H1 (cell line): ENCODE data around the gene ACAA1. TPM values are rescaled to one million over a fixed set of nuclear protein-coding genes. Genes with fewer than 3 reads are reported as not detected.

ENCODE experiments used
- CTCF ChIA-PET: fragments of 300-600 bp; sonication (Branson Sonifier 250); formaldehyde crosslinking; loops from one replicate; lab custom pipeline; 2021; ENCODE audit not compliant: partially characterized antibody; lab: Charles Lee
- POLR2A ChIA-PET: fragments of 300-600 bp; sonication (Branson Sonifier 250); formaldehyde crosslinking; loops from one replicate; lab custom pipeline; 2021; ENCODE audit warnings: inconsistent platforms; ENCODE audit not compliant: partially characterized antibody; lab: Charles Lee
- DNase-seq, 2 experiments: peaks; one replicate each; pipeline versions ENCODE4 v3.0.0 to v3.0.0-alpha.2; 2010 to 2022; ENCODE audit warnings: low spot score in 2 of 2, low read depth in 1 of 2, mixed read lengths in 1 of 2
- FAIRE-seq: peaks from 2 replicates; lab custom pipeline; 2011; peaks lifted over from hg19 to GRCh38; lab: Jason Lieb, UNC
- H2AFZ ChIP-seq: 2 replicates; pipeline ENCODE4 v1.8.1; 2012; ENCODE audit warnings: low read length, inconsistent platforms
- H2AK5ac ChIP-seq: 2 replicates; pipeline ENCODE4 v1.6.1; 2013; ENCODE audit warnings: low read depth, low read length
- H2BK120ac ChIP-seq: replicated peaks from 2 replicates; pipeline ENCODE3; 2013; ENCODE audit warnings: low read depth, low read length, inconsistent platforms
- H2BK12ac ChIP-seq: 2 replicates; pipeline ENCODE4 v1.6.1; 2013; ENCODE audit warnings: low read depth, low read length
- H2BK15ac ChIP-seq: 2 replicates; pipeline ENCODE4 v1.6.1; 2013; ENCODE audit warnings: low read length
- H2BK20ac ChIP-seq: 2 replicates; pipeline ENCODE4 v1.6.1; 2013; ENCODE audit warnings: low read length
- H2BK5ac ChIP-seq: 2 replicates; pipeline ENCODE4 v1.6.1; 2013; ENCODE audit warnings: low read depth, low read length
- H3K14ac ChIP-seq: 2 replicates; pipeline ENCODE4 v1.6.1; 2013; ENCODE audit warnings: inconsistent platforms; ENCODE audit not compliant: insufficient read length
- H3K18ac ChIP-seq: 2 replicates; pipeline ENCODE4 v1.6.1; 2013; ENCODE audit warnings: low read length; ENCODE audit errors: extremely low read depth
- H3K23ac ChIP-seq: 2 replicates; pipeline ENCODE4 v1.6.1; 2013; ENCODE audit warnings: inconsistent platforms; ENCODE audit not compliant: insufficient read length
- H3K23me2 ChIP-seq: 2 replicates; pipeline ENCODE4 v1.6.1; 2013; ENCODE audit warnings: low read depth, low read length
- H3K27ac ChIP-seq: 2 replicates; pipeline ENCODE4 v1.6.1; 2011; ENCODE audit warnings: low read depth, low read length, inconsistent platforms
- H3K27me3 ChIP-seq, 4 experiments: replicated peaks in 1 of 4; 1 replicate in 1 of 4; 2 replicates in 3 of 4; pipeline versions ENCODE4 v1.6.1 to v1.8.1; 2011 to 2013; ENCODE audit warnings: low read length in 3 of 4, mild to moderate bottlenecking in 3 of 4, inconsistent platforms in 2 of 4, mixed read lengths in 2 of 4, moderate library complexity in 1 of 4; ENCODE audit not compliant: control insufficient read depth in 3 of 4, insufficient read depth in 3 of 4; ENCODE audit errors: extremely low read depth in 1 of 4
- H3K36me3 ChIP-seq, 4 experiments: 2 replicates each; pipeline versions ENCODE4 v1.6.1 to v1.8.1; 2011 to 2013; ENCODE audit warnings: mild to moderate bottlenecking in 4 of 4, low read length in 3 of 4, moderate library complexity in 2 of 4, control low read depth in 1 of 4, inconsistent platforms in 1 of 4; ENCODE audit not compliant: insufficient read depth in 4 of 4, control insufficient read depth in 2 of 4
- H3K4ac ChIP-seq: replicated peaks from 2 replicates; pipeline ENCODE3; 2013; ENCODE audit warnings: low read length, low read depth, mixed read lengths, inconsistent platforms; ENCODE audit not compliant: insufficient read length
- H3K4me1 ChIP-seq, 4 experiments: replicated peaks in 1 of 4; 1 replicate in 1 of 4; 2 replicates in 3 of 4; pipeline versions ENCODE4 v1.6.1 to v1.8.1; 2011 to 2013; ENCODE audit warnings: low read length in 3 of 4, inconsistent platforms in 2 of 4, mixed read lengths in 1 of 4; ENCODE audit not compliant: insufficient read depth in 4 of 4, control insufficient read depth in 3 of 4
- H3K4me2 ChIP-seq, 2 experiments: 2 replicates each; pipeline versions ENCODE4 v1.6.1 to v1.8.1; 2011 to 2013; ENCODE audit warnings: low read depth in 2 of 2, low read length in 2 of 2, control low read depth in 1 of 2, inconsistent platforms in 1 of 2, mild to moderate bottlenecking in 1 of 2; ENCODE audit not compliant: insufficient read depth in 1 of 2
- H3K4me3 ChIP-seq, 4 experiments: fragments of 200-600, 300-600 bp in 1 of 4; sonication (generic), shearing (Covaris generic), sonication (Bioruptor Twin) in 1 of 4; 2 replicates each; pipeline versions ENCODE4 v1.5.1 to v1.8.1; 2011 to 2016; ENCODE audit warnings: low read length in 4 of 4, low read depth in 3 of 4, control low read depth in 2 of 4, inconsistent platforms in 2 of 4, mild to moderate bottlenecking in 2 of 4, mixed read lengths in 1 of 4, moderate library complexity in 1 of 4; ENCODE audit not compliant: insufficient read depth in 2 of 4; ENCODE audit errors: extremely low read depth in 1 of 4
- H3K56ac ChIP-seq: replicated peaks from 2 replicates; pipeline ENCODE3; 2013; ENCODE audit warnings: low read depth, mild to moderate bottlenecking, mixed read lengths, low read length, inconsistent platforms; ENCODE audit not compliant: insufficient read length
- H3K79me1 ChIP-seq: 2 replicates; pipeline ENCODE4 v1.6.1; 2013; ENCODE audit warnings: low read depth, low read length, control low read depth
- H3K79me2 ChIP-seq, 2 experiments: 2 replicates each; pipeline versions ENCODE4 v1.6.1 to v1.8.1; 2012 to 2013; ENCODE audit warnings: low read length in 2 of 2, mild to moderate bottlenecking in 2 of 2, inconsistent platforms in 1 of 2; ENCODE audit not compliant: insufficient read depth in 2 of 2, control insufficient read depth in 1 of 2
- H3K9ac ChIP-seq, 4 experiments: replicated peaks in 1 of 4; 1 replicate in 1 of 4; 2 replicates in 3 of 4; pipeline versions ENCODE4 v1.6.1 to v1.8.1; 2011 to 2013; ENCODE audit warnings: low read depth in 3 of 4, low read length in 3 of 4, control low read depth in 2 of 4, mild to moderate bottlenecking in 2 of 4, moderate library complexity in 2 of 4, inconsistent platforms in 1 of 4; ENCODE audit errors: extremely low read depth in 1 of 4
- H3K9me3 ChIP-seq, 2 experiments: 2 replicates each; pipeline versions ENCODE4 v1.6.1 to v1.8.1; 2012 to 2013; ENCODE audit warnings: mild to moderate bottlenecking in 2 of 2, moderate library complexity in 2 of 2, control low read depth in 1 of 2, inconsistent platforms in 1 of 2, low read depth in 1 of 2, low read length in 1 of 2, mixed read lengths in 1 of 2; ENCODE audit not compliant: insufficient read depth in 2 of 2
- H4K20me1 ChIP-seq, 2 experiments: replicated peaks in 1 of 2; 2 replicates each; pipeline versions ENCODE3 to v1.8.1; 2011 to 2013; ENCODE audit warnings: inconsistent platforms in 2 of 2, low read length in 2 of 2, mild to moderate bottlenecking in 1 of 2; ENCODE audit not compliant: insufficient read depth in 2 of 2, control insufficient read depth in 1 of 2
- H4K5ac ChIP-seq: 2 replicates; pipeline ENCODE4 v1.6.1; 2013; ENCODE audit warnings: low read length, low read depth, mixed read lengths, inconsistent platforms; ENCODE audit not compliant: insufficient read length
- H4K8ac ChIP-seq: 2 replicates; pipeline ENCODE4 v1.8.0; 2013; ENCODE audit warnings: mild to moderate bottlenecking, moderate library complexity, low read length, inconsistent platforms; ENCODE audit not compliant: insufficient read depth; ENCODE audit errors: extremely low read depth
- H4K91ac ChIP-seq: replicated peaks from 2 replicates; pipeline ENCODE3; 2013; ENCODE audit warnings: low read length, mixed read lengths, inconsistent platforms; ENCODE audit not compliant: insufficient read length
- BCL11A ChIP-seq, 2 experiments: IDR thresholded peaks; one replicate each; pipeline ENCODE4 v1.6.1; 2011; ENCODE audit warnings: low read depth in 2 of 2, low read length in 2 of 2, mild to moderate bottlenecking in 2 of 2
- CBX8 ChIP-seq: fragments of 300-800, 300-1000 bp; sonication (generic); IDR thresholded peaks from 2 replicates; pipeline ENCODE4 v1.7.1; 2016; ENCODE audit warnings: low read depth, low read length, borderline replicate concordance
- FOSL1 ChIP-seq: IDR thresholded peaks from 2 replicates; pipeline ENCODE4 v1.6.1; 2011; ENCODE audit warnings: mild to moderate bottlenecking, low read depth, low read length, moderate library complexity; ENCODE audit not compliant: insufficient read depth
- HDAC6 ChIP-seq: IDR thresholded peaks from one replicate; pipeline ENCODE4 v1.7.1; 2012; ENCODE audit warnings: low read depth, mild to moderate bottlenecking, inconsistent platforms, low read length, moderate library complexity
- MAFK ChIP-seq: IDR thresholded peaks from 2 replicates; pipeline ENCODE4 v1.6.1; 2012; ENCODE audit warnings: low read depth, mild to moderate bottlenecking, improper control_type of control experiment, low read length
- PHF8 ChIP-seq: fragments of 200-600 bp; sonication (generic); conservative IDR thresholded peaks from 2 replicates; pipeline ENCODE4 v1.7.1; 2012; ENCODE audit warnings: low read depth, mild to moderate bottlenecking, inconsistent platforms, low read length, moderate library complexity
- SAP30 ChIP-seq: fragments of 300-600 bp; sonication (generic); IDR thresholded peaks from 2 replicates; pipeline ENCODE4 v1.7.1; 2012; ENCODE audit warnings: low read length, moderate library complexity, mild to moderate bottlenecking, inconsistent platforms; ENCODE audit not compliant: insufficient read depth, insufficient replicate concordance
- SIX5 ChIP-seq: IDR thresholded peaks from 2 replicates; pipeline ENCODE4 v1.6.1; 2011; ENCODE audit warnings: mild to moderate bottlenecking, low read depth, low read length
- SRF ChIP-seq: IDR thresholded peaks from 2 replicates; pipeline ENCODE4 v1.6.1; 2011; ENCODE audit warnings: mild to moderate bottlenecking, low read depth, low read length, moderate library complexity
- TBP ChIP-seq: IDR thresholded peaks from 2 replicates; pipeline ENCODE4 v1.6.1; 2011; ENCODE audit warnings: low read depth, low read length, improper control_type of control experiment
- WGBS, 2 experiments: shearing (Covaris generic) in 1 of 2; methylation state at CpG; one replicate each; pipeline versions ENCODE4 v1.1.6 to v1.1.7; 2013 to 2015; ENCODE audit warnings: low lambda C conversion rate in 2 of 2, mixed read lengths in 2 of 2, inconsistent platforms in 1 of 2, low coverage in 1 of 2, missing lambda C conversion rate in 1 of 2; ENCODE audit not compliant: insufficient replicate concordance in 2 of 2, insufficient coverage in 1 of 2, insufficient read length in 1 of 2; ENCODE audit errors: extremely low coverage in 1 of 2, missing lambda C conversion rate in 1 of 2; 5-methylcytosine and 5-hydroxymethylcytosine counted together
- polyA plus RNA-seq, 7 experiments: library from polyadenylated mRNA; depleted of rRNA in 3 of 7; stranded (reverse) in 5 of 7; unstranded in 2 of 7; fragments of >200 nt in 5 of 7; fragments of 200-250 nt in 2 of 7; gene quantifications; 1 replicate in 5 of 7; 2 replicates in 1 of 7; 4 replicates in 1 of 7; pipeline versions ENCODE4 v1.2.1 to v1.2.3, GENCODE V29; 2011 to 2013; ENCODE audit warnings: missing spikeins in 2 of 7, mixed read lengths in 2 of 7
- total RNA-seq: library from RNA; stranded (reverse); fragmentation: NEBNext Ultra II Directional; extraction: Animal tissue kit (Norgen Biotek cat#: 25700); gene quantifications from 2 replicates; pipeline ENCODE4 v1.2.1, GENCODE V29; 2021

ACAA1 gene
- total and polyA plus RNA-seq, 2 of the 8 experiments (the other 6 are each of a cell fraction or from before 2014, with no cell fraction given) = 23.1 to 34.8 TPM

GRCh38 chr3:38133557-38134405, 3.1 kb downstream of the ACAA1 start:
- Histone ChIP-seq H2BK20ac (no peak overlapping the region), H4K91ac (no peak overlapping the region), H3K79me2 (peaks cover 0 to 5% of the 10 kb centered on the region in 2 experiments; a peak in 1 of 4 replicates), H2BK15ac (no peak overlapping the region), H3K4ac (no peak overlapping the region), H2BK12ac (no peak overlapping the region), H3K9ac (no peak overlapping the region), H3K18ac (no peak overlapping the region), H4K8ac (no peak overlapping the region), H3K9me3 (no peaks in the 10 kb centered on the region), H2BK120ac (no peak overlapping the region), H3K4me1 (peaks cover 4 to 13% (median 9%) of the 10 kb centered on the region in 4 experiments), H4K20me1 (peaks cover 6 to 7% of the 10 kb centered on the region in 2 experiments), H3K4me3 (no peak overlapping the region), H2BK5ac (no peak overlapping the region), H2AK5ac (no peak overlapping the region), H3K14ac (no peak overlapping the region), H3K36me3 (peaks cover 6 to 32% (median 16%) of the 10 kb centered on the region in 4 experiments), H3K27ac (no peak overlapping the region), H4K5ac (no peak overlapping the region), H3K56ac (no peak overlapping the region), H3K79me1 (no peaks in the 10 kb centered on the region; the same call in 1 of the 2 replicates), H3K4me2 (no peak overlapping the region)
- no peak for DNase-seq
- ChIA-PET CTCF (interaction anchor here (0.5 to 9.6 kb wide), 10 partner anchors 15 to 528 kb away, joined by 3 to 105 read pairs (median 5); partner anchors contain the start of gene SLC22A14), POLR2A (interaction anchor here (1.4 kb wide), 1 partner anchor 13 kb away, joined by 4 read pairs; no protein-coding TSS in a partner anchor)
- 90% methylated on average over 10 of the region's 10 CpGs; no CpG with 5 or more reads in 1 of the 2 experiments for WGBS, 2 experiments
- TF ChIP-seq MAFK (no peak), PHF8 (no peak), SIX5 (no peak), HDAC6 (no peak), SAP30 (no peak), TBP (no peak), SRF (no peak), CBX8 (no peak), BCL11A (IDR thresholded peaks at IDR 0.05; ENCODE audit: low read depth in 2 of 2, low read length in 2 of 2) (no peak), FOSL1 (no peak)
- TF ChIP-seq, all 59 proteins: peak for 0
- Histone ChIP-seq H3K27me3 (no peaks in the 10 kb centered on the region), H3K23ac (no peak overlapping the region), H3K23me2 (peaks cover 13% of the 10 kb centered on the region), H2AFZ (no peak overlapping the region)
- FAIRE-seq = no peak
